WTC11 (cell line): Measurements from ENCODE around the gene C6orf47. TPM values are rescaled to one million over a fixed set of nuclear protein-coding genes. Genes with fewer than 3 reads are reported as not detected.

ENCODE experiments used
- ATAC-seq: fragments of 200-7000 bp; cut with Tn5 transposase; 2 replicates; pipeline ENCODE4 v1.10.0; 2021; ENCODE audit warnings: mild to moderate bottlenecking, moderate library complexity
- CTCF ChIA-PET: fragments of 300-600 bp; sonication (Branson Sonifier 250); formaldehyde crosslinking; loops from one replicate; lab custom pipeline; 2021; ENCODE audit warnings: antibody characterized with exemption; lab: Charles Lee
- POLR2A ChIA-PET: fragments of 350-600 bp; sonication (Branson Sonifier 250); formaldehyde crosslinking; loops from one replicate; lab custom pipeline; 2021; ENCODE audit warnings: antibody characterized with exemption; lab: Charles Lee
- DNase-seq: peaks from one replicate; pipeline ENCODE4 v3.0.0; 2021; ENCODE audit warnings: low spot score
- H3K27ac Mint-ChIP-seq: 2 replicates; pipeline ENCODE4 v1.8.0; 2021; ENCODE audit warnings: mixed read lengths
- H3K27me3 Mint-ChIP-seq: 2 replicates; pipeline ENCODE4 v1.8.0; 2021; ENCODE audit warnings: low read depth, mild to moderate bottlenecking, moderate library complexity, mixed read lengths
- H3K36me3 Mint-ChIP-seq: 2 replicates; pipeline ENCODE4 v1.8.0; 2021; ENCODE audit warnings: mixed read lengths
- H3K4me1 Mint-ChIP-seq: 2 replicates; pipeline ENCODE4 v1.8.0; 2022; ENCODE audit warnings: mixed read lengths
- H3K4me3 Mint-ChIP-seq: 2 replicates; pipeline ENCODE4 v1.8.0; 2021; ENCODE audit warnings: mild to moderate bottlenecking, moderate library complexity, mixed read lengths
- H3K9me3 Mint-ChIP-seq: 2 replicates; pipeline ENCODE4 v1.8.0; 2021; ENCODE audit warnings: mixed read lengths
- ATF1 ChIP-seq: sonication (generic); formaldehyde crosslinking; IDR thresholded peaks from 2 replicates; pipeline ENCODE4 v1.8.1; 2023; ENCODE audit warnings: mild to moderate bottlenecking, moderate library complexity, missing genetic modification reagents
- EMX1 ChIP-seq: fragments of 250-450 bp; sonication (Bioruptor Pico); IDR thresholded peaks from 2 replicates; pipeline ENCODE4 v1.8.0; 2021; ENCODE audit warnings: mild to moderate bottlenecking
- FOXK1 ChIP-seq: sonication (generic); formaldehyde crosslinking; IDR thresholded peaks from 2 replicates; pipeline ENCODE4 v1.8.0; 2022; ENCODE audit warnings: mild to moderate bottlenecking, moderate library complexity, missing genetic modification reagents
- GRHL2 ChIP-seq: fragments of 250-450 bp; sonication (Bioruptor Pico); IDR thresholded peaks from 2 replicates; pipeline ENCODE4 v1.8.0; 2022; ENCODE audit warnings: mild to moderate bottlenecking, moderate library complexity; ENCODE audit not compliant: insufficient replicate concordance, severe bottlenecking
- IRF2 ChIP-seq: sonication (generic); formaldehyde crosslinking; IDR thresholded peaks from 2 replicates; pipeline ENCODE4 v1.8.0; 2022; ENCODE audit warnings: low read depth, missing genetic modification reagents, borderline replicate concordance
- MYBL2 ChIP-seq: sonication (generic); formaldehyde crosslinking; IDR thresholded peaks from 2 replicates; pipeline ENCODE4 v1.8.1; 2023; ENCODE audit warnings: mild to moderate bottlenecking, moderate library complexity, missing genetic modification reagents
- NR3C1 ChIP-seq: sonication (generic); formaldehyde crosslinking; conservative IDR thresholded peaks from 2 replicates; pipeline ENCODE4 v1.8.1; 2023; ENCODE audit warnings: low read depth, mild to moderate bottlenecking, missing genetic modification reagents
- SP1 ChIP-seq: sonication (generic); formaldehyde crosslinking; conservative IDR thresholded peaks from 2 replicates; pipeline ENCODE4 v1.8.1; 2022; ENCODE audit warnings: missing genetic modification reagents
- TCF7 ChIP-seq: sonication (generic); formaldehyde crosslinking; IDR thresholded peaks from 2 replicates; pipeline ENCODE4 v1.8.0; 2022; ENCODE audit warnings: mild to moderate bottlenecking, low read depth, missing genetic modification reagents, moderate library complexity
- ZNF219 ChIP-seq: sonication (generic); formaldehyde crosslinking; IDR thresholded peaks from 2 replicates; pipeline ENCODE4 v1.8.0; 2023; ENCODE audit warnings: missing genetic modification reagents, mild to moderate bottlenecking, borderline replicate concordance
- total RNA-seq: library from RNA; stranded (reverse); gene quantifications from 3 replicates; pipeline ENCODE4 v1.2.3, GENCODE V29; 2021
- TF ChIP-seq, protein P1 (sequence below): sonication (generic); formaldehyde crosslinking; IDR thresholded peaks from 2 replicates; pipeline ENCODE4 v1.8.1; 2023; ENCODE audit warnings: mild to moderate bottlenecking, moderate library complexity, missing genetic modification reagents
- TF ChIP-seq, protein P2 (sequence below): sonication (generic); formaldehyde crosslinking; IDR thresholded peaks from 2 replicates; pipeline ENCODE4 v1.8.1; 2022; ENCODE audit warnings: low read depth, missing genetic modification reagents, borderline replicate concordance
- TF ChIP-seq, protein P3 (sequence below): sonication (generic); formaldehyde crosslinking; IDR thresholded peaks from 2 replicates; pipeline ENCODE4 v1.8.0; 2022; ENCODE audit warnings: mild to moderate bottlenecking, missing genetic modification reagents
- TF ChIP-seq, protein P4 (sequence below): fragments of 250-450 bp; sonication (Bioruptor Pico); IDR thresholded peaks from 2 replicates; pipeline ENCODE4 v2.1.2; 2022; ENCODE audit warnings: mild to moderate bottlenecking, moderate library complexity
- TF ChIP-seq, protein P5 (sequence below): sonication (generic); formaldehyde crosslinking; IDR thresholded peaks from 2 replicates; pipeline ENCODE4 v1.8.1; 2022; ENCODE audit warnings: missing genetic modification reagents, borderline replicate concordance

The C6orf47 gene
- total RNA-seq, 1 experiment from 2014 or later, result 16.3 TPM

GRCh38 chr6:31614684-31615578 lies 45.6 kb downstream of the C6orf47 start, which contains the start of gene AIF1:
Gene AIF1 (plus strand): TSS chr6:31615234. CDS start chr6:31615330, 96 bp downstream.
- H3K4me1 Mint-ChIP-seq, result peaks cover 26% of the 10 kb centered on the region
- H3K4me3 Mint-ChIP-seq, result no peak within 1 kb of the TSS
- no peaks in the 10 kb centered on the region for H3K9me3 Mint-ChIP-seq
- POLR2A ChIA-PET, result no interaction called here
- no peaks in the 10 kb centered on the region for H3K36me3 Mint-ChIP-seq
- DNase-seq, result no peak
- peaks cover 6% of the 10 kb centered on the region; the same call in 1 of the 2 replicates for H3K27me3 Mint-ChIP-seq
- no peak for TF ChIP-seq SP1 (CRISPR knock-in tag)
- TF ChIP-seq GRHL2 (CRISPR knock-in tag), result no peak
- no peak for TF ChIP-seq FOXK1 (CRISPR knock-in tag)
- TF ChIP-seq, protein P1, sequence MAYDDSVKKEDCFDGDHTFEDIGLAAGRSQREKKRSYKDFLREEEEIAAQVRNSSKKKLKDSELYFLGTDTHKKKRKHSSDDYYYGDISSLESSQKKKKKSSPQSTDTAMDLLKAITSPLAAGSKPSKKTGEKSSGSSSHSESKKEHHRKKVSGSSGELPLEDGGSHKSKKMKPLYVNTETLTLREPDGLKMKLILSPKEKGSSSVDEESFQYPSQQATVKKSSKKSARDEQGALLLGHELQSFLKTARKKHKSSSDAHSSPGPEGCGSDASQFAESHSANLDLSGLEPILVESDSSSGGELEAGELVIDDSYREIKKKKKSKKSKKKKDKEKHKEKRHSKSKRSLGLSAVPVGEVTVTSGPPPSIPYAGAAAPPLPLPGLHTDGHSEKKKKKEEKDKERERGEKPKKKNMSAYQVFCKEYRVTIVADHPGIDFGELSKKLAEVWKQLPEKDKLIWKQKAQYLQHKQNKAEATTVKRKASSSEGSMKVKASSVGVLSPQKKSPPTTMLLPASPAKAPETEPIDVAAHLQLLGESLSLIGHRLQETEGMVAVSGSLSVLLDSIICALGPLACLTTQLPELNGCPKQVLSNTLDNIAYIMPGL (CRISPR knock-in tag), result no peak
- TF ChIP-seq, protein P2, sequence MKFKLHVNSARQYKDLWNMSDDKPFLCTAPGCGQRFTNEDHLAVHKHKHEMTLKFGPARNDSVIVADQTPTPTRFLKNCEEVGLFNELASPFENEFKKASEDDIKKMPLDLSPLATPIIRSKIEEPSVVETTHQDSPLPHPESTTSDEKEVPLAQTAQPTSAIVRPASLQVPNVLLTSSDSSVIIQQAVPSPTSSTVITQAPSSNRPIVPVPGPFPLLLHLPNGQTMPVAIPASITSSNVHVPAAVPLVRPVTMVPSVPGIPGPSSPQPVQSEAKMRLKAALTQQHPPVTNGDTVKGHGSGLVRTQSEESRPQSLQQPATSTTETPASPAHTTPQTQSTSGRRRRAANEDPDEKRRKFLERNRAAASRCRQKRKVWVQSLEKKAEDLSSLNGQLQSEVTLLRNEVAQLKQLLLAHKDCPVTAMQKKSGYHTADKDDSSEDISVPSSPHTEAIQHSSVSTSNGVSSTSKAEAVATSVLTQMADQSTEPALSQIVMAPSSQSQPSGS (CRISPR knock-in tag), result no peak
- TF ChIP-seq IRF2 (CRISPR knock-in tag), result no peak
- TF ChIP-seq ATF1, result no peak
- TF ChIP-seq, all 79 proteins: peak for 0
- CTCF ChIA-PET, result interaction anchor here (0.6 to 3.5 kb wide), 7 partner anchors 16 to 118 kb away, joined by 3 to 24 read pairs (median 3); partner anchors contain the start of genes ATP6V1G2, LST1 and NFKBIL1
- peak within 1 kb of the TSS; percentile 68 for H3K27ac Mint-ChIP-seq
- no peak for ATAC-seq

- CTCF ChIA-PET, result interaction anchor here (1.1 to 3.5 kb wide), 3 partner anchors 16 to 67 kb away, joined by 3 to 24 read pairs (median 15); partner anchors contain the start of genes ATP6V1G2 and NFKBIL1
- H3K4me3 Mint-ChIP-seq, result no peak overlapping the region
- H3K27me3 Mint-ChIP-seq, result peaks cover 6% of the 10 kb centered on the region; the same call in 1 of the 2 replicates
- DNase-seq (no peak), ATAC-seq (no peak)
- no peak overlapping the region for H3K27ac Mint-ChIP-seq
- no peaks in the 10 kb centered on the region for H3K9me3 Mint-ChIP-seq
- H3K4me1 Mint-ChIP-seq, result peaks cover 29% of the 10 kb centered on the region
- TF ChIP-seq TCF7 (CRISPR knock-in tag) (no peak), ZNF219 (CRISPR knock-in tag) (no peak), MYBL2 (CRISPR knock-in tag) (no peak), NR3C1 (CRISPR knock-in tag) (no peak), EMX1 (CRISPR knock-in tag) (no peak)
- TF ChIP-seq, protein P3, sequence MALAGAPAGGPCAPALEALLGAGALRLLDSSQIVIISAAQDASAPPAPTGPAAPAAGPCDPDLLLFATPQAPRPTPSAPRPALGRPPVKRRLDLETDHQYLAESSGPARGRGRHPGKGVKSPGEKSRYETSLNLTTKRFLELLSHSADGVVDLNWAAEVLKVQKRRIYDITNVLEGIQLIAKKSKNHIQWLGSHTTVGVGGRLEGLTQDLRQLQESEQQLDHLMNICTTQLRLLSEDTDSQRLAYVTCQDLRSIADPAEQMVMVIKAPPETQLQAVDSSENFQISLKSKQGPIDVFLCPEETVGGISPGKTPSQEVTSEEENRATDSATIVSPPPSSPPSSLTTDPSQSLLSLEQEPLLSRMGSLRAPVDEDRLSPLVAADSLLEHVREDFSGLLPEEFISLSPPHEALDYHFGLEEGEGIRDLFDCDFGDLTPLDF (CRISPR knock-in tag), result no peak
- TF ChIP-seq, protein P4, sequence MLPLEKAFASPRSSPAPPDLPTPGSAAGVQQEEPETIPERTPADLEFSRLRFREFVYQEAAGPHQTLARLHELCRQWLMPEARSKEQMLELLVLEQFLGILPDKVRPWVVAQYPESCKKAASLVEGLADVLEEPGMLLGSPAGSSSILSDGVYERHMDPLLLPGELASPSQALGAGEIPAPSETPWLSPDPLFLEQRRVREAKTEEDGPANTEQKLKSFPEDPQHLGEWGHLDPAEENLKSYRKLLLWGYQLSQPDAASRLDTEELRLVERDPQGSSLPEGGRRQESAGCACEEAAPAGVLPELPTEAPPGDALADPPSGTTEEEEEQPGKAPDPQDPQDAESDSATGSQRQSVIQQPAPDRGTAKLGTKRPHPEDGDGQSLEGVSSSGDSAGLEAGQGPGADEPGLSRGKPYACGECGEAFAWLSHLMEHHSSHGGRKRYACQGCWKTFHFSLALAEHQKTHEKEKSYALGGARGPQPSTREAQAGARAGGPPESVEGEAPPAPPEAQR, result no peak
- TF ChIP-seq, protein P5, sequence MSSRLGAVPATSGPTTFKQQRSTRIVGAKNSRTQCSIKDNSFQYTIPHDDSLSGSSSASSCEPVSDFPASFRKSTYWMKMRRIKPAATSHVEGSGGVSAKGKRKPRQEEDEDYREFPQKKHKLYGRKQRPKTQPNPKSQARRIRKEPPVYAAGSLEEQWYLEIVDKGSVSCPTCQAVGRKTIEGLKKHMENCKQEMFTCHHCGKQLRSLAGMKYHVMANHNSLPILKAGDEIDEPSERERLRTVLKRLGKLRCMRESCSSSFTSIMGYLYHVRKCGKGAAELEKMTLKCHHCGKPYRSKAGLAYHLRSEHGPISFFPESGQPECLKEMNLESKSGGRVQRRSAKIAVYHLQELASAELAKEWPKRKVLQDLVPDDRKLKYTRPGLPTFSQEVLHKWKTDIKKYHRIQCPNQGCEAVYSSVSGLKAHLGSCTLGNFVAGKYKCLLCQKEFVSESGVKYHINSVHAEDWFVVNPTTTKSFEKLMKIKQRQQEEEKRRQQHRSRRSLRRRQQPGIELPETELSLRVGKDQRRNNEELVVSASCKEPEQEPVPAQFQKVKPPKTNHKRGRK (CRISPR knock-in tag), result no peak
- TF ChIP-seq, all 79 proteins: peak for 0
- POLR2A ChIA-PET, result no interaction called here
- no peaks in the 10 kb centered on the region for H3K36me3 Mint-ChIP-seq
Observed at GRCh38 chr6:31614075-31614619, 46.4 kb downstream of the C6orf47 start.
